PC-9 (cell line): ENCODE data around the gene CAST. TPM values are rescaled to one million over a fixed set of nuclear protein-coding genes. Genes with fewer than 3 reads are reported as not detected.

Experiments
- BruUV-seq: library from RNA; stranded (reverse); fragments of 400-500 nt; replicated peaks from 2 replicates; lab custom pipeline; 2021; lab: Mats Ljungman, UMichigan
- CTCF ChIA-PET: fragments of 300-600 bp; sonication (Branson Sonifier 250); formaldehyde crosslinking; loops from one replicate; lab custom pipeline; 2022; ENCODE audit warnings: antibody characterized with exemption; lab: Charles Lee
- POLR2A ChIA-PET: fragments of 300-600 bp; sonication (Branson Sonifier 250); formaldehyde crosslinking; loops from one replicate; lab custom pipeline; 2022; ENCODE audit warnings: antibody characterized with exemption; ENCODE audit not compliant: unreplicated experiment; lab: Charles Lee
- DNase-seq, 2 experiments: peaks; one replicate each; pipeline versions ENCODE4 v3.0.0 to v3.0.0-alpha.2; 2015 to 2022; ENCODE audit warnings: mixed read lengths in 1 of 2
- H2AFZ ChIP-seq: fragments of 200-600 bp; sonication (generic); 2 replicates; pipeline ENCODE4 v1.8.1; 2017; ENCODE audit warnings: antibody characterized with exemption
- H3F3A ChIP-seq: fragments of 200-600 bp; sonication (generic); 2 replicates; pipeline ENCODE4 v1.8.1; 2017; ENCODE audit warnings: antibody characterized with exemption, mild to moderate bottlenecking, low read depth; ENCODE audit not compliant: insufficient read depth
- H3K27ac ChIP-seq: fragments of 200-600 bp; sonication (generic); 2 replicates; pipeline ENCODE4 v1.6.1; 2016; ENCODE audit warnings: mixed run types
- H3K27me3 ChIP-seq: fragments of 200-600 bp; sonication (generic); 2 replicates; pipeline ENCODE4 v1.6.1; 2016; ENCODE audit warnings: low read depth, mixed run types; ENCODE audit not compliant: insufficient read depth
- H3K36me3 ChIP-seq: fragments of 200-600 bp; sonication (generic); 2 replicates; pipeline ENCODE4 v1.6.1; 2016; ENCODE audit warnings: low read depth, mixed run types
- H3K4me1 ChIP-seq: fragments of 200-600 bp; sonication (generic); replicated peaks from 2 replicates; pipeline ENCODE4 v1.6.1; 2016; ENCODE audit warnings: mixed run types; ENCODE audit not compliant: insufficient read depth
- H3K4me2 ChIP-seq: fragments of 200-600 bp; sonication (generic); 2 replicates; pipeline ENCODE4 v1.6.1; 2017; ENCODE audit warnings: mixed run types
- H3K4me3 ChIP-seq: fragments of 200-600 bp; sonication (generic); 2 replicates; pipeline ENCODE4 v1.6.1; 2016; ENCODE audit warnings: mixed run types
- H3K79me2 ChIP-seq: fragments of 200-600 bp; sonication (generic); 2 replicates; pipeline ENCODE4 v1.6.1; 2017; ENCODE audit warnings: low read depth, mixed run types
- H3K9me2 ChIP-seq: fragments of 200-600 bp; sonication (generic); 2 replicates; pipeline ENCODE4 v1.8.1; 2017; ENCODE audit warnings: mild to moderate bottlenecking; ENCODE audit not compliant: insufficient read depth
- H3K9me3 ChIP-seq: fragments of 200-600 bp; sonication (generic); 2 replicates; pipeline ENCODE4 v1.8.1; 2016; ENCODE audit warnings: low read depth; ENCODE audit not compliant: insufficient read depth
- H4K20me1 ChIP-seq: fragments of 200-600 bp; sonication (generic); 2 replicates; pipeline ENCODE4 v1.8.1; 2017; ENCODE audit not compliant: insufficient read depth
- EZH2 ChIP-seq: fragments of 200-600 bp; sonication (generic); IDR thresholded peaks from 2 replicates; pipeline ENCODE4 v1.8.0; 2017; ENCODE audit warnings: antibody characterized with exemption, low read depth
- intact Hi-C: fragments of 100-400 bp; cut with micrococcal nuclease; formaldehyde crosslinking; loops from one replicate; pipeline ENCODE4 v1.10.0; 2022; ENCODE audit not compliant: unreplicated experiment
- total RNA-seq: library from RNA; stranded (reverse); gene quantifications from 2 replicates; pipeline ENCODE4 v1.2.3, GENCODE V29; 2021
- TF ChIP-seq, protein P1 (sequence below): fragments of 200-600 bp; sonication (generic); conservative IDR thresholded peaks from 2 replicates; pipeline ENCODE4 v1.6.1; 2017; ENCODE audit warnings: mixed run types, antibody characterized with exemption, mild to moderate bottlenecking, moderate library complexity

The CAST gene
- total RNA-seq, 1 experiment from 2014 or later = 289 TPM

DNA sequence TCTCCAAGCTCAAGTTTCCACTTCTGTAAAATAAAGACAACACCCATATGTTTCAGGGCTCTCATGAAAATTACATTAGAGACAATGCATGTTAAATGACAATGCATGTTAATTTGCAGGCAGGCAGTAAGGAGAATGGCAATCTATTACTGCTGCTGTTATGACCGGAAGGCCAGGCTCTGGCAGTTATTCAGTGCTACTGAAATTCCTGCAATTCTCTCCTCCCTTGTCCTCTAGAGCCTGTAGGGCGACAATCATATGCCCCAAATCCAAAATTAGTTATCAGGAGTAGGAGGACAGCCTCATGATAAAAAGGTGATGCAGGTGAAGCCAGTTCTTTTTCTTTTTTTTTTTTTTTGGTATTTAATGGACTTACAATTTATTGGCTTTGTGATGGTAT, 42.2 kb upstream of the CAST start:
- Histone ChIP-seq H3K27ac (no peak overlapping the region), H3K4me3 (no peak overlapping the region), H4K20me1 (no peaks in the 10 kb centered on the region), H3K79me2 (no peaks in the 10 kb centered on the region), H3F3A (peaks cover 7% of the 10 kb centered on the region), H3K4me2 (no peak overlapping the region), H3K9me2 (no peaks in the 10 kb centered on the region), H3K27me3 (no peaks in the 10 kb centered on the region), H3K4me1 (peaks cover 11% of the 10 kb centered on the region), H2AFZ (no peak overlapping the region), H3K9me3 (no peaks in the 10 kb centered on the region), H3K36me3 (no peaks in the 10 kb centered on the region)
- ChIA-PET CTCF (no interaction called here), POLR2A (interaction anchor here (0.5 kb wide), 1 partner anchor 61 kb away, joined by 4 read pairs; no protein-coding TSS in a partner anchor)
- BruUV-seq = no TSS peak
- no peak for DNase-seq
- intact Hi-C loops = no loop called here
- TF ChIP-seq, protein P1, sequence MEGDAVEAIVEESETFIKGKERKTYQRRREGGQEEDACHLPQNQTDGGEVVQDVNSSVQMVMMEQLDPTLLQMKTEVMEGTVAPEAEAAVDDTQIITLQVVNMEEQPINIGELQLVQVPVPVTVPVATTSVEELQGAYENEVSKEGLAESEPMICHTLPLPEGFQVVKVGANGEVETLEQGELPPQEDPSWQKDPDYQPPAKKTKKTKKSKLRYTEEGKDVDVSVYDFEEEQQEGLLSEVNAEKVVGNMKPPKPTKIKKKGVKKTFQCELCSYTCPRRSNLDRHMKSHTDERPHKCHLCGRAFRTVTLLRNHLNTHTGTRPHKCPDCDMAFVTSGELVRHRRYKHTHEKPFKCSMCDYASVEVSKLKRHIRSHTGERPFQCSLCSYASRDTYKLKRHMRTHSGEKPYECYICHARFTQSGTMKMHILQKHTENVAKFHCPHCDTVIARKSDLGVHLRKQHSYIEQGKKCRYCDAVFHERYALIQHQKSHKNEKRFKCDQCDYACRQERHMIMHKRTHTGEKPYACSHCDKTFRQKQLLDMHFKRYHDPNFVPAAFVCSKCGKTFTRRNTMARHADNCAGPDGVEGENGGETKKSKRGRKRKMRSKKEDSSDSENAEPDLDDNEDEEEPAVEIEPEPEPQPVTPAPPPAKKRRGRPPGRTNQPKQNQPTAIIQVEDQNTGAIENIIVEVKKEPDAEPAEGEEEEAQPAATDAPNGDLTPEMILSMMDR = no peak
- no peak for TF ChIP-seq EZH2

DNA sequence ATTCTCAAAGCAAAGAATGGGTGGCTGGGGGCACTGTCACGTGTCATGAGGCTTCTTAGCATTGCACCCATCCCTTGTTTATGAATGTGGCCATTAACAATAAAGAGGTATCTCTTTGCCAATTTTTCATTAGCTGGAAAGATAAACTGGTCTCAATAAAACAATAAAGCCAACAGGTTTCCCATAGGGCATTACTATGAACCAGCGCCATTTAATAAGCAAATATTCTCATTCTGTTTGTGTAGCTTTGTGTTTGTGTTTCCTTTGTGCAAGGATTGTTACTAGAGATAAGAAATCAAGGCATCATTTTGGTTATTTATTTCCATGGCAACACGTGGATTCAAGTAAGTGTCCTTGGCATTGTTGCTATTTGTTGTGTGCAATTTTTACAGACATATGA, 37.6 kb upstream of the CAST start:
- ChIA-PET CTCF (interaction anchor here (0.5 kb wide), 1 partner anchor 368 kb away, joined by 8 read pairs; no protein-coding TSS in a partner anchor), POLR2A (no interaction called here)
- H2AFZ ChIP-seq = no peak overlapping the region
- no peaks in the 10 kb centered on the region for H4K20me1 ChIP-seq
- peaks cover 15% of the 10 kb centered on the region; the same call in 1 of the 2 replicates for H3F3A ChIP-seq
- no peaks in the 10 kb centered on the region for H3K9me2 ChIP-seq
- no peak overlapping the region for H3K27ac ChIP-seq
- H3K4me3 ChIP-seq = no peak overlapping the region
- peaks cover 23% of the 10 kb centered on the region for H3K4me1 ChIP-seq
- intact Hi-C loops = no loop called here
- H3K9me3 ChIP-seq = no peaks in the 10 kb centered on the region
- H3K79me2 ChIP-seq = no peaks in the 10 kb centered on the region
- H3K36me3 ChIP-seq = no peaks in the 10 kb centered on the region
- DNase-seq = peak in 1 of 2 experiments; percentile 45
- BruUV-seq = no TSS peak
- H3K4me2 ChIP-seq = no peak overlapping the region
- H3K27me3 ChIP-seq = no peaks in the 10 kb centered on the region
- no peak for TF ChIP-seq EZH2
- TF ChIP-seq, protein P1 = no peak

DNA sequence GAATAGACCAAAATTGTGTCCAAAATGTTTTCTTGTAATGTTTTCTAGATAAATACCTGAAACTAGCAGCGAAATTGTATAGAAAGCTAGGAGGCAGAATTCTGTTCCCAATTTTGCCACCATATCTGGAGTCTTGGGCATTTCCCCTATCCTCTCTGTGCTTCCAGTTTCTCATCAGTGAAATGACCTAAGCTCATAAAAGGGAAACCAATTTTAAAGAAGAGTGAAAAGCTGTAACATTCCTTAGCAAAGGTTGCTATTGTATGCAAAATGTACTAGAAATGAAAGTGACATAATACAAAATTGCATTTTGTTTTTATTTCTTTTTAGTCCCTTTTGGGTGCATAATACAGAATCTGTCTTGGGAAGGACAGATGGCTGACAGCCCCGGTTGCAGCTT, 36.8 kb upstream of the CAST start:
- Histone ChIP-seq H3K27me3 (no peaks in the 10 kb centered on the region), H3F3A (peaks cover 23% of the 10 kb centered on the region; the same call in 1 of the 2 replicates), H3K4me1 (peaks cover 31% of the 10 kb centered on the region), H3K4me3 (no peak overlapping the region), H3K27ac (no peak overlapping the region), H3K9me2 (no peaks in the 10 kb centered on the region), H2AFZ (no peak overlapping the region), H3K79me2 (no peaks in the 10 kb centered on the region), H4K20me1 (no peaks in the 10 kb centered on the region), H3K4me2 (no peak overlapping the region), H3K36me3 (no peaks in the 10 kb centered on the region), H3K9me3 (no peaks in the 10 kb centered on the region)
- no peak for DNase-seq
- ChIA-PET CTCF (interaction anchor here (0.5 kb wide), 1 partner anchor 367 kb away, joined by 8 read pairs; no protein-coding TSS in a partner anchor), POLR2A (no interaction called here)
- BruUV-seq = no TSS peak
- intact Hi-C loops = no loop called here
- TF ChIP-seq EZH2 = no peak
- TF ChIP-seq, protein P1 = no peak
